IMR-90 (cell line): ENCODE data around the gene EYS. TPM values are rescaled to one million over a fixed set of nuclear protein-coding genes. Genes with fewer than 3 reads are reported as not detected.

ENCODE experiments used
- ATAC-seq: fragments of 200-7000 bp; cut with Tn5 transposase; 2 replicates; pipeline ENCODE4 v1.9.1; 2020; ENCODE audit warnings: low read depth, mild to moderate bottlenecking, moderate library complexity
- BruUV-seq: library from RNA; stranded (reverse); fragments of 400-500 nt; replicated peaks from 2 replicates; lab custom pipeline; 2021; lab: Mats Ljungman, UMichigan
- CTCF ChIA-PET: fragments of 300-600 bp; formaldehyde crosslinking; extraction: SDS; loops from one replicate; lab custom pipeline; 2021; ENCODE audit warnings: antibody characterized with exemption; lab: Yijun Ruan, JAX
- POLR2A ChIA-PET: fragments of 300-600 bp; sonication (Branson Sonifier 250); formaldehyde crosslinking; loops from one replicate; lab custom pipeline; 2022; ENCODE audit warnings: antibody characterized with exemption; ENCODE audit not compliant: unreplicated experiment; lab: Charles Lee
- DNase-seq: peaks from one replicate; pipeline ENCODE4 v3.0.0; 2013
- H2AFZ ChIP-seq: replicated peaks from 2 replicates; pipeline ENCODE3; 2013; ENCODE audit warnings: low read length, mild to moderate bottlenecking; ENCODE audit not compliant: poor library complexity
- H2AK5ac ChIP-seq: 2 replicates; pipeline ENCODE4 v1.6.1; 2013; ENCODE audit warnings: low read depth, low read length, inconsistent platforms
- H2AK9ac ChIP-seq: replicated peaks from 2 replicates; pipeline ENCODE3; 2013; ENCODE audit warnings: mild to moderate bottlenecking, low read depth, low read length, moderate library complexity; ENCODE audit not compliant: poor library complexity
- H2BK120ac ChIP-seq: 2 replicates; pipeline ENCODE4 v1.6.1; 2013; ENCODE audit warnings: low read depth, low read length, inconsistent platforms
- H2BK15ac ChIP-seq: 3 replicates; pipeline ENCODE4 v1.6.1; 2013; ENCODE audit warnings: low read depth, low read length, inconsistent platforms
- H2BK20ac ChIP-seq: 2 replicates; pipeline ENCODE4 v1.6.1; 2013; ENCODE audit warnings: low read depth, mild to moderate bottlenecking, inconsistent platforms, low read length, moderate library complexity
- H2BK5ac ChIP-seq: 2 replicates; pipeline ENCODE4 v1.6.1; 2013; ENCODE audit warnings: mild to moderate bottlenecking, low read depth, low read length, inconsistent platforms; ENCODE audit not compliant: poor library complexity, severe bottlenecking
- H3K14ac ChIP-seq: replicated peaks from 2 replicates; pipeline ENCODE4 v1.6.1; 2013; ENCODE audit warnings: low read depth, low read length, inconsistent platforms
- H3K18ac ChIP-seq: 2 replicates; pipeline ENCODE4 v1.6.1; 2013; ENCODE audit warnings: low read depth, low read length, control low read depth
- H3K23ac ChIP-seq: 2 replicates; pipeline ENCODE4 v1.6.1; 2013; ENCODE audit warnings: low read depth, low read length, inconsistent platforms
- H3K27ac ChIP-seq: 2 replicates; pipeline ENCODE4 v1.5.1; 2013; ENCODE audit warnings: mild to moderate bottlenecking, control low read depth, low read length; ENCODE audit not compliant: insufficient read depth
- H3K27me3 ChIP-seq: 2 replicates; pipeline ENCODE4 v1.6.1; 2013; ENCODE audit warnings: low read length; ENCODE audit not compliant: control insufficient read depth, insufficient read depth
- H3K36me3 ChIP-seq: 2 replicates; pipeline ENCODE4 v1.6.1; 2013; ENCODE audit warnings: low read length, mixed read lengths; ENCODE audit not compliant: control insufficient read depth, insufficient read depth
- H3K4ac ChIP-seq: 2 replicates; pipeline ENCODE4 v1.6.1; 2013; ENCODE audit warnings: low read depth, low read length, inconsistent platforms
- H3K4me1 ChIP-seq: 2 replicates; pipeline ENCODE4 v1.6.1; 2013; ENCODE audit warnings: low read length, mixed read lengths; ENCODE audit not compliant: control insufficient read depth, insufficient read depth
- H3K4me2 ChIP-seq: 2 replicates; pipeline ENCODE4 v1.6.1; 2013; ENCODE audit warnings: low read depth, mild to moderate bottlenecking, control low read depth, low read length, moderate library complexity
- H3K4me3 ChIP-seq: 2 replicates; pipeline ENCODE4 v1.5.1; 2013; ENCODE audit warnings: low read depth, mild to moderate bottlenecking, control low read depth, low read length, moderate library complexity; ENCODE audit not compliant: insufficient read depth
- H3K56ac ChIP-seq: 2 replicates; pipeline ENCODE4 v1.6.1; 2013; ENCODE audit warnings: low read length, inconsistent platforms; ENCODE audit not compliant: insufficient read depth; ENCODE audit errors: extremely low read depth
- H3K79me1 ChIP-seq, 2 experiments: 2 replicates each; pipeline ENCODE4 v1.6.1; 2013; ENCODE audit warnings: low read length in 2 of 2, inconsistent platforms in 1 of 2, low read depth in 1 of 2
- H3K9ac ChIP-seq: 2 replicates; pipeline ENCODE4 v1.6.1; 2013; ENCODE audit warnings: low read depth, low read length, control low read depth
- H3K9me1 ChIP-seq: 2 replicates; pipeline ENCODE4 v1.6.1; 2013; ENCODE audit warnings: low read length, inconsistent platforms; ENCODE audit not compliant: insufficient read depth
- H3K9me3 ChIP-seq: 2 replicates; pipeline ENCODE4 v1.6.1; 2013; ENCODE audit warnings: low read length; ENCODE audit not compliant: control insufficient read depth, insufficient read depth
- H4K20me1 ChIP-seq: 2 replicates; pipeline ENCODE4 v1.6.1; 2013; ENCODE audit warnings: low read length, inconsistent platforms; ENCODE audit not compliant: insufficient read depth
- H4K5ac ChIP-seq: 2 replicates; pipeline ENCODE4 v1.6.1; 2013; ENCODE audit warnings: mild to moderate bottlenecking, low read depth, low read length, control low read depth
- H4K8ac ChIP-seq, 2 experiments: 2 replicates each; pipeline ENCODE4 v1.6.1; 2013; ENCODE audit warnings: low read depth in 2 of 2, low read length in 2 of 2, control low read depth in 1 of 2, inconsistent platforms in 1 of 2
- H4K91ac ChIP-seq: 2 replicates; pipeline ENCODE4 v1.6.1; 2013; ENCODE audit warnings: low read depth, low read length, inconsistent platforms; ENCODE audit not compliant: insufficient read depth
- FOS ChIP-seq: fragments of 150-350 bp; IDR thresholded peaks from 2 replicates; pipeline ENCODE4 v1.6.1; 2016; ENCODE audit warnings: low read depth, low read length
- RAD21 ChIP-seq: IDR thresholded peaks from 2 replicates; pipeline ENCODE4 v1.6.1; 2012; ENCODE audit warnings: low read length, improper control_type of control experiment
- RFX5 ChIP-seq: IDR thresholded peaks from 2 replicates; pipeline ENCODE4 v1.8.0; 2012; ENCODE audit warnings: low read depth, mild to moderate bottlenecking, low read length, moderate library complexity
- WGBS, 2 experiments: methylation state at CpG; one replicate each; pipeline versions ENCODE4 v1.1.5 to v1.1.7; 2013; ENCODE audit warnings: missing lambda C conversion rate in 2 of 2; ENCODE audit not compliant: insufficient read length in 1 of 2; ENCODE audit errors: extremely low coverage in 2 of 2; 5-methylcytosine and 5-hydroxymethylcytosine counted together
- dilution Hi-C: fragments of 300-500 bp; cut with HindIII; formaldehyde crosslinking; loops from one replicate; pipeline ENCODE4 v1.14.3; 2018; ENCODE audit warnings: low sequenced_read_pairs; ENCODE audit not compliant: unreplicated experiment
- in situ Hi-C: fragments of 300-500 bp; cut with MboI; formaldehyde crosslinking; loops from 3 replicates; pipeline ENCODE4 v1.14.3; 2019; ENCODE audit warnings: low sequenced_read_pairs, inconsistent platforms, mixed read lengths
- intact Hi-C: fragments of 100-400 bp; cut with micrococcal nuclease; formaldehyde crosslinking; loops from 2 replicates; pipeline ENCODE4 v1.10.0; 2022
- polyA plus RNA-seq, 3 experiments: library from polyadenylated mRNA; depleted of rRNA; stranded (reverse); fragments of >200 nt; gene quantifications; 2 replicates each; pipeline ENCODE4 v1.2.3, GENCODE V29; 2012; ENCODE audit warnings: low replicate concordance in 1 of 3
- total RNA-seq: library from RNA; depleted of rRNA; stranded (reverse); fragments of >200 nt; gene quantifications from 2 replicates; pipeline ENCODE4 v1.2.3, GENCODE V29; 2012

The EYS gene
- total and polyA plus RNA-seq, 2 of the 4 experiments (the other 2 are of a cell fraction), result under 0.01 TPM; not detected in 1

DNA sequence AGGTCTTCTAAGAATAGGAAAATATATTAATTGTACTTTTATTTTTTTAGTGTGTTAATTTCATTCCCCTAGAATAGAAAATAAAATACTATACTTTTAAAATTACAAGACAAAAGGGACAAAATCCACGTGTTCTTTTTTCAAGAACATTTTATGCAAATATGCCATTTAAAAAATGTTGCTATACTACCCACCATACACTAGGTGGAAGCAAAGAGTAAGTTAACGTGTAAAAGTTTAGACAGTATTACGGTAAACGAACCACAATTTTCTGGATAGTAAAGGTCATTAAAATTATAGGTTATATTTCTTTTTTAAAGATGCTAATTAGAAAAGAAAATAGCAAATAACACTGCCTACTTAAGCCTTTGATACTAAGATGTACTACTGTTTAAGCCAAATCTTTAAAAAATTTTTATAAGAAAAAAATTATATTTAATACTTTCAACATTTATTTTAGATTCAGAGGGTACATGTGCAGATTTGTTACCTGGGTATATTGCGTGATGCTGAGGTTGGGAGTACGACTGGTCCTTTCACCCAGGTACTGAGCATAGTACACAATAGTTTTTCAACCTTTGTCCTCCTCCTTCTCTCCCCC is 1783.8 kb downstream of the EYS start (continued):
- TF ChIP-seq RFX5, result no peak

DNA sequence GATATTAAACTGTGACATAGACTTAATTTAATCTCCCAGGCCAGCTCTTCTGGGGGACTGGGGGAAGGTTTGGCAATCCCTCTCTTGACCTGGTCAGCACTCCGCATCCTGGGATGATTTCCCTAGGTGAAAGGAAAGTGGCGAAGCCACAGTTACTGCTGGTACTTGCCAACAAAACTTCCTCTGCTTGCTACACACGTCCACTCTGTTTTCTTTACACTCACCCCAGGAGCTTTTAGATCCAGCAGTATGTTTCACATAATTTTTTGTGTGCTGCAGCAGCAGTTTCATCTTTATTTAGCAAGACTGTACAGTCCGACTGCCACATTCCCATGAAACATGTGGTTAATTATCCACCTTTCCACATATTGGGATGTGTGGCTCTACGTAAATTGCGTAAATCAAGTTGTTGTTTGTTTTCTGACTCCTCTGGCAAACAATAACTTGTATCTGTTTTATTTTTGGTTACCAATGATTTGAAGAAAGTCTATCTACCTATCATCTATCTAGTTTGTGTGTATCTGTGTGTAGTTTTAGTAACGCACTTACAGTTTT is 1787.4 kb downstream of the EYS start:
- Histone ChIP-seq H3K27me3 (no peaks in the 10 kb centered on the region), H3K4me1 (no peaks in the 10 kb centered on the region), H3K4ac (no peak overlapping the region), H2AFZ (no peak overlapping the region), H2BK5ac (no peak overlapping the region), H3K18ac (no peak overlapping the region; the same call in 1 of the 2 replicates), H2BK20ac (no peak overlapping the region), H3K27ac (no peak overlapping the region), H2BK15ac (no peak overlapping the region), H2AK5ac (no peak overlapping the region), H3K4me2 (no peak overlapping the region), H3K4me3 (no peak overlapping the region), H3K9ac (no peak overlapping the region), H3K79me1 (no peaks in the 10 kb centered on the region), H4K91ac (no peak overlapping the region), H4K8ac (no peak overlapping the region), H2BK120ac (no peak overlapping the region), H3K14ac (no peak overlapping the region), H4K5ac (no peak overlapping the region; the same call in 1 of the 2 replicates), H3K9me3 (no peaks in the 10 kb centered on the region), H2AK9ac (no peak overlapping the region), H3K56ac (no peak overlapping the region), H3K36me3 (no peaks in the 10 kb centered on the region), H3K9me1 (no peaks in the 10 kb centered on the region), H3K23ac (no peak overlapping the region), H4K20me1 (no peaks in the 10 kb centered on the region)
- ChIA-PET CTCF (no interaction called here), POLR2A (no interaction called here)
- DNase-seq, result no peak
- ATAC-seq, result no peak
- WGBS, 2 experiments, result 67% methylated on average over 1 of the region's 7 CpGs; no CpG with 5 or more reads in 1 of the 2 experiments
- BruUV-seq, result no TSS peak
- TF ChIP-seq RAD21, result no peak
- TF ChIP-seq FOS, result no peak
- dilution Hi-C loops, result no loop called here
- intact Hi-C loops, result loop anchor here (5.0 to 10.0 kb wide), 4 partner anchors 78 to 565 kb away; no protein-coding TSS in a partner anchor
- in situ Hi-C loops, result loop anchor here (10.0 kb wide), 1 partner anchor 415 kb away; no protein-coding TSS in a partner anchor
